ENCODE measurements around the gene MAP4K2. TPM values are rescaled to one million over a fixed set of nuclear protein-coding genes. Genes with fewer than 3 reads are reported as not detected.

Gene MAP4K2
- total and polyA plus RNA-seq, 2 of the 4 experiments (the other 2 are of a cell fraction): 11.7 to 16.6 TPM

- Histone ChIP-seq H4K91ac (ENCODE audit: insufficient read depth, low read depth, low read length) (no peak overlapping the region), H3K9ac (ENCODE audit: low read depth, low read length) (no peak overlapping the region), H2BK15ac (ENCODE audit: low read depth, low read length) (no peak overlapping the region), H3K18ac (ENCODE audit: low read depth, low read length) (no peak overlapping the region), H3K79me1 (ENCODE audit: low read depth in 1 of 2, low read length in 2 of 2) (no peaks in the 10 kb centered on the region), H3K27me3 (ENCODE audit: control insufficient read depth, insufficient read depth, low read length) (peaks cover 69% of the 10 kb centered on the region), H3K23ac (ENCODE audit: low read depth, low read length) (no peak overlapping the region), H3K4ac (ENCODE audit: low read depth, low read length) (no peak overlapping the region), H2BK120ac (ENCODE audit: low read depth, low read length) (no peak overlapping the region), H2AK5ac (ENCODE audit: low read depth, low read length) (no peak overlapping the region), H2BK20ac (ENCODE audit: low read depth, low read length) (no peak overlapping the region), H3K9me1 (ENCODE audit: insufficient read depth, low read length) (no peaks in the 10 kb centered on the region), H4K5ac (ENCODE audit: low read depth, low read length) (no peak overlapping the region), H3K14ac (replicated peaks; ENCODE audit: low read depth, low read length) (no peak overlapping the region), H3K4me3 (ENCODE audit: insufficient read depth, low read depth, low read length) (no peak overlapping the region), H4K8ac (ENCODE audit: low read depth in 2 of 2, low read length in 2 of 2) (no peak overlapping the region), H2AK9ac (replicated peaks; ENCODE audit: low read depth, low read length, poor library complexity) (no peak overlapping the region), H3K9me3 (ENCODE audit: control insufficient read depth, insufficient read depth, low read length) (no peaks in the 10 kb centered on the region), H3K4me2 (ENCODE audit: low read depth, low read length) (no peak overlapping the region), H3K27ac (ENCODE audit: insufficient read depth, low read length) (no peak overlapping the region), H3K56ac (ENCODE audit: extremely low read depth, insufficient read depth, low read length) (no peak overlapping the region), H3K36me3 (ENCODE audit: control insufficient read depth, insufficient read depth, low read length) (no peaks in the 10 kb centered on the region), H4K20me1 (ENCODE audit: insufficient read depth, low read length) (no peaks in the 10 kb centered on the region), H2BK5ac (ENCODE audit: low read depth, low read length, poor library complexity, severe bottlenecking) (no peak overlapping the region), H3K4me1 (ENCODE audit: control insufficient read depth, insufficient read depth, low read length) (no peaks in the 10 kb centered on the region), H2AFZ (replicated peaks; ENCODE audit: low read length, poor library complexity) (no peak overlapping the region)
- WGBS, 2 experiments (ENCODE audit: extremely low coverage in 2 of 2, insufficient read length in 1 of 2): 80% methylated on average over 3 of the region's 15 CpGs; no CpG with 5 or more reads in 1 of the 2 experiments
- TF ChIP-seq CTCF (conservative IDR thresholded peaks at IDR 0.05; ENCODE audit: low read depth, low read length) (no peak), MXI1 (IDR thresholded peaks at IDR 0.05; ENCODE audit: borderline replicate concordance, low read depth, low read length) (no peak)
- in situ Hi-C loops (cut with MboI; ENCODE audit: low sequenced_read_pairs): no loop called here
- no peak for DNase-seq
- dilution Hi-C loops (cut with HindIII; ENCODE audit: low sequenced_read_pairs, unreplicated experiment): no loop called here
- no TSS peak for BruUV-seq (replicated peaks)
- no peak for ATAC-seq (ENCODE audit: low read depth)
- intact Hi-C loops (cut with micrococcal nuclease): no loop called here
- CTCF ChIA-PET: no interaction called here
- POLR2A ChIA-PET (ENCODE audit: unreplicated experiment): no interaction called here
Observed at GRCh38 chr11:64736654-64737053, 66.4 kb downstream of the MAP4K2 start.

Measured in IMR-90 (cell line).